Neural cell (in vitro differentiated cells): Measurements from ENCODE around the gene ESPNL. TPM values are rescaled to one million over a fixed set of nuclear protein-coding genes. Genes with fewer than 3 reads are reported as not detected.

Experiments
- H2AFZ ChIP-seq: fragments of 200-600, 300-800 bp; sonication (generic), shearing (Covaris generic); 2 replicates; pipeline ENCODE4 v1.6.0; 2014; ENCODE audit warnings: low read depth, mild to moderate bottlenecking, antibody characterized with exemption, low read length, moderate library complexity
- H3F3A ChIP-seq: fragments of 200-600 bp; shearing (Covaris generic); 2 replicates; pipeline ENCODE4 v1.6.1; 2016; ENCODE audit warnings: mild to moderate bottlenecking, moderate library complexity, mixed read lengths, antibody characterized with exemption, low read length; ENCODE audit not compliant: insufficient read depth, poor library complexity, severe bottlenecking
- H3K27ac ChIP-seq: fragments of 200-600, 300-800 bp; sonication (generic), shearing (Covaris generic); 2 replicates; pipeline ENCODE4 v1.5.1; 2014; ENCODE audit warnings: mild to moderate bottlenecking, low read length, moderate library complexity
- H3K27me3 ChIP-seq: fragments of 300-800, 200-600 bp; sonication (generic), shearing (Covaris generic); 2 replicates; pipeline ENCODE4 v1.6.0; 2014; ENCODE audit warnings: mild to moderate bottlenecking, low read depth, low read length, moderate library complexity; ENCODE audit not compliant: insufficient read depth
- H3K36me3 ChIP-seq: fragments of 300-800, 200-600 bp; sonication (generic), shearing (Covaris generic); 2 replicates; pipeline ENCODE4 v1.5.1; 2014; ENCODE audit warnings: mild to moderate bottlenecking, antibody characterized with exemption, low read length, moderate library complexity; ENCODE audit not compliant: insufficient read depth
- H3K4me2 ChIP-seq: fragments of 300-800, 200-600 bp; sonication (generic), shearing (Covaris generic); 2 replicates; pipeline ENCODE4 v1.6.0; 2014; ENCODE audit warnings: mild to moderate bottlenecking, low read length
- H3K4me3 ChIP-seq: fragments of 300-800, 200-600 bp; sonication (generic), shearing (Covaris generic); 2 replicates; pipeline ENCODE4 v1.5.1; 2014; ENCODE audit warnings: mild to moderate bottlenecking, low read length, moderate library complexity
- H3K79me2 ChIP-seq: fragments of 200-600 bp; shearing (Covaris generic); replicated peaks from 2 replicates; pipeline ENCODE4 v1.6.0; 2014; ENCODE audit warnings: mild to moderate bottlenecking, low read length, moderate library complexity; ENCODE audit not compliant: insufficient read depth
- H3K9ac ChIP-seq: fragments of 300-800, 200-600 bp; sonication (generic), shearing (Covaris generic); 2 replicates; pipeline ENCODE4 v1.6.1; 2016; ENCODE audit warnings: mild to moderate bottlenecking, low read length, mixed read lengths
- H3K9me2 ChIP-seq: fragments of 200-600 bp; shearing (Covaris generic); 2 replicates; pipeline ENCODE4 v1.6.1; 2016; ENCODE audit warnings: mild to moderate bottlenecking, low read length, mixed read lengths; ENCODE audit not compliant: insufficient read depth
- H3K9me3 ChIP-seq: fragments of 200-600, 300-800 bp; sonication (generic), shearing (Covaris generic); 2 replicates; pipeline ENCODE4 v1.6.1; 2016; ENCODE audit warnings: mild to moderate bottlenecking, mixed run types, low read length, moderate library complexity, mixed read lengths
- H4K20me1 ChIP-seq: fragments of 200-600 bp; shearing (Covaris generic); 2 replicates; pipeline ENCODE4 v1.6.1; 2016; ENCODE audit warnings: mild to moderate bottlenecking, mixed run types; ENCODE audit not compliant: insufficient read depth
- CTCF ChIP-seq: fragments of 450-650 bp; IDR thresholded peaks from 2 replicates; pipeline ENCODE4 v1.5.1; 2014; ENCODE audit warnings: antibody characterized with exemption, mild to moderate bottlenecking, moderate library complexity; ENCODE audit not compliant: poor library complexity, severe bottlenecking
- EP300 ChIP-seq: fragments of 450-650 bp; conservative IDR thresholded peaks from 2 replicates; pipeline ENCODE4 v1.6.1; 2014; ENCODE audit warnings: antibody characterized with exemption, mild to moderate bottlenecking, moderate library complexity; ENCODE audit not compliant: poor library complexity, severe bottlenecking
- EZH2 ChIP-seq: fragments of 200-600, 300-800 bp; shearing (Covaris generic), sonication (generic); IDR thresholded peaks from 2 replicates; pipeline ENCODE4 v1.6.1; 2014; ENCODE audit warnings: antibody characterized with exemption, low read length, borderline replicate concordance, mild to moderate bottlenecking; ENCODE audit not compliant: insufficient read depth, poor library complexity, severe bottlenecking
- MXI1 ChIP-seq: fragments of 450-650 bp; conservative IDR thresholded peaks from 2 replicates; pipeline ENCODE4 v1.6.1; 2014; ENCODE audit warnings: antibody characterized with exemption, mild to moderate bottlenecking; ENCODE audit not compliant: poor library complexity, severe bottlenecking
- POLR2AphosphoS5 ChIP-seq: IDR thresholded peaks from 2 replicates; pipeline ENCODE4 v1.6.1; 2012
- RAD21 ChIP-seq: fragments of 450-650 bp; conservative IDR thresholded peaks from 2 replicates; pipeline ENCODE4 v1.6.1; 2014; ENCODE audit warnings: antibody characterized with exemption, mild to moderate bottlenecking, moderate library complexity
- REST ChIP-seq: IDR thresholded peaks from 2 replicates; pipeline ENCODE4 v1.6.1; 2012; ENCODE audit warnings: borderline replicate concordance
- SMC3 ChIP-seq: fragments of 450-650 bp; conservative IDR thresholded peaks from 2 replicates; pipeline ENCODE4 v1.6.1; 2014; ENCODE audit warnings: antibody characterized with exemption, mild to moderate bottlenecking, moderate library complexity; ENCODE audit not compliant: poor library complexity
- TAF1 ChIP-seq: IDR thresholded peaks from 2 replicates; pipeline ENCODE4 v1.6.1; 2012; ENCODE audit warnings: low read depth
- polyA minus RNA-seq: library from RNA; depleted of rRNA, polyadenylated mRNA; stranded (reverse); fragments of >200 nt; gene quantifications from 2 replicates; pipeline ENCODE4 v1.2.3, GENCODE V29; 2014
- polyA plus RNA-seq: library from polyadenylated mRNA; depleted of rRNA; stranded (reverse); fragments of >200 nt; gene quantifications from 2 replicates; pipeline ENCODE4 v1.2.3, GENCODE V29; 2014

The ESPNL gene
- 0.14 and 0.69 TPM in 2 replicates for polyA plus RNA-seq
- 0.24 and 0.35 TPM in 2 replicates for polyA minus RNA-seq

- Histone ChIP-seq H3K79me2 (no peaks in the 10 kb centered on the region), H3K9ac (no peak within 1 kb of the TSS), H3K27me3 (no peaks in the 10 kb centered on the region), H3K4me2 (no peak within 1 kb of the TSS), H3K36me3 (no peaks in the 10 kb centered on the region), H3K9me3 (no peaks in the 10 kb centered on the region), H3K9me2 (no peaks in the 10 kb centered on the region), H2AFZ (no peak within 1 kb of the TSS), H3K27ac (no peak within 1 kb of the TSS), H3K4me3 (no peak within 1 kb of the TSS), H3F3A (no peaks in the 10 kb centered on the region), H4K20me1 (no peaks in the 10 kb centered on the region)
- no peak for TF ChIP-seq REST
- no peak for TF ChIP-seq MXI1
- TF ChIP-seq RAD21 = no peak
- no peak for TF ChIP-seq SMC3
- no peak for TF ChIP-seq POLR2AphosphoS5
- TF ChIP-seq CTCF = no peak
- TF ChIP-seq EP300 = no peak
- no peak for TF ChIP-seq TAF1
- no peak for TF ChIP-seq EZH2
Measured at GRCh38 chr2:238100049-238100820, at the start of gene ESPNL. TSS of gene ESPNL (plus strand) at chr2:238100340. CDS start at chr2:238100420, 80 bp downstream.

GRCh38 chr2:238053191-238053776 is 46.9 kb upstream of the ESPNL start:
- Histone ChIP-seq H2AFZ (no peak overlapping the region), H3K27me3 (no peaks in the 10 kb centered on the region)
- TF ChIP-seq CTCF (no peak), SMC3 (no peak), EZH2 (no peak), POLR2AphosphoS5 (no peak), EP300 (no peak), REST (no peak), MXI1 (no peak), RAD21 (no peak), TAF1 (no peak)

More at GRCh38 chr2:238053191-238053776, 46.9 kb upstream of the ESPNL start:
- Histone ChIP-seq H3K9ac (no peak overlapping the region), H4K20me1 (no peaks in the 10 kb centered on the region), H3K4me3 (no peak overlapping the region), H3K4me2 (no peak overlapping the region), H3K27ac (no peak overlapping the region), H3K36me3 (no peaks in the 10 kb centered on the region), H3F3A (no peaks in the 10 kb centered on the region), H3K9me3 (no peaks in the 10 kb centered on the region), H3K79me2 (no peaks in the 10 kb centered on the region), H3K9me2 (no peaks in the 10 kb centered on the region)
